Measurements from ENCODE around the gene SLFN12L.
"Not testable (repeated sequence)": the region's sequence is repeated elsewhere in the genome, so short reads cannot be mapped to it uniquely, and the experiment has no call there.

Gene SLFN12L

GRCh38 chr17:35537601-35538141 is at the start of gene SLFN12L:
Gene SLFN12L, minus strand, starts transcription at chr17:35537678. Its CDS starts 15,314 bp downstream, at chr17:35522364.
- peak; percentile 17 for DNase-seq

GRCh38 chr17:35586569-35587073 is 49.1 kb upstream of the SLFN12L start:
- DNase-seq, result no peak

DNA sequence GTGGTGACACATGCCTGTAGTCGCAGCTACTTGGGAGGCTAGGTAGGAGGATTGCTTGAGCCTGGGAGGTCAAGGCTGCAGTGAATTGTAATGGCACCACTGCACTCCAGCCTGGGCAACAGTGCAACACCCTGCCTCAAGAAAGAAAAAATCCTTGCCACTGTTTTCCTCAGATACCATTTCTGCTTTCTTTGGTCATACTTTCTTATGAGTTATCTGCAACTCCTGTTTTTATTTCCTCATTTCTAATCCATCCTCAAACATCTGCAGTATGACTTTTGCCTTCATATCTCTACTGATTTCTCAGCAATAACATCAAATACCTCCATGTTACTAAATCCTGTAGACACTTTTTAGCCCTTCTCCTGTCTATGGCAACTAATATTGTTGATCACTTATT is 46.6 kb upstream of the SLFN12L start:
- no peak for DNase-seq

DNA sequence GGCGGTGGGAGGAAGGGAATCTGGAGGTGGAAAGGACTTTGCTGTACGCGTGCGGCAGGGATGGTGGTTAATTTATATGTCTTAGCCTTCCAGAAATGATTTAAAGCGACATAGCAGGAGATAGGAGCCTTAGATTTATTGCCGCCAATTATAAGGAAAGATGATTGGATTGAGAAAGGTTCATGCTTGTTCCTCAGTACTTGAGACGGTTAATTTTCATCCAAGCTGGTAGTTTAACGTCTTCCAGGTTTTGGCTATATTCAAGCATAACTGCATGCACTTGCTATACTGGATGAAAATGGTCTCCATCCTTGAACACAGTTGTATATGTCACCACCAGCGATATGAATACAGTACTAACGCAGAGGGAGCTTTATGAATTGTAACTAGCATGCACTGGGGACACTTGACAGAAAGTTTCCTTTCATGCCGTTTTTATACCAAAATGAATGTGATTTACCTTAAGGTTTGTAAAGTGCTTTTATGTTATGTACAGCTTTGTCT is 41.5 kb upstream of the SLFN12L start:
- DNase-seq, result no peak

GRCh38 chr17:35578197-35578928 is 40.9 kb upstream of the SLFN12L start, which contains the start of gene PEX12:
Gene PEX12, minus strand, starts transcription at chr17:35578571. Its CDS starts 550 bp downstream, at chr17:35578021.
- DNase-seq, result peak; percentile 88

- DNase-seq, result peak; percentile 9
Measured at GRCh38 chr17:35577830-35578196, 40.3 kb upstream of the SLFN12L start.

DNA sequence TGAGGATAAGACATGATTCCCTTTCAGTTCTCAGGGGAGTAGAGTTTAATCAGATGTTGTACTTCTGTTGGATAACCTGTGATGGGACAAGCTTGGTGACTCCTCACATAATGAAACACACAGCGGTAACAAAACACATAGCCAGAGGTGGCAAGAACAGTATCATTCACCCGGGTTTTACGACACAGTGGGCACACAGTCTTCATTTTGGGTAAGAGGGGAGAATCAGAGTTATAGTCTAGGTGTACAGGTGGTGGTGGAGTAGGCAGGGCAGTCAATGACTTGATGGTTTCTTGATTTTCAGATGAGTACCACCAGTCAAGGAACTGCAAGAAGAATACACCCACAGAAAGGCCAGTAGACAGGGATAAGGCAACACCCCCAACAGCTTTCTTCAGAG is 38.3 kb upstream of the SLFN12L start:
- no peak for DNase-seq

DNA sequence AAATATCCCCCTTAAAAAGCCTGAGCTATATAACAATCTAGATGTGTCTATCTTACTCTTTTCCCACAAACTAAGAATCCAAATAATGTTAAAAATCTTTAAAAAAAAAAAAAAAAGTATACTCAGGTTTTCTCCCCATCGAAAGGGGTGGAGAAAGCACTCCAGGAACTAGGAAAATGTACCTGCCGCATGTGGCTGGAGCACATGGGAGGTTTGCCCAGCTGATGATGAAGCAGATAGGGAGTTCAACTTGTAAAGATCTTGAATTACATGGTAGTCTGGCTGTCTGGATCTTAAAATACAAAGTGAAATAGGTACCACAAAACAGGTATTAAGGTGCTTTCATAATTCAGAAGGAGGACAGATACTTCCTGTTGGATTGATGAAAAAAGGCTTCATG is 31.9 kb upstream of the SLFN12L start:
- no peak for DNase-seq

DNA sequence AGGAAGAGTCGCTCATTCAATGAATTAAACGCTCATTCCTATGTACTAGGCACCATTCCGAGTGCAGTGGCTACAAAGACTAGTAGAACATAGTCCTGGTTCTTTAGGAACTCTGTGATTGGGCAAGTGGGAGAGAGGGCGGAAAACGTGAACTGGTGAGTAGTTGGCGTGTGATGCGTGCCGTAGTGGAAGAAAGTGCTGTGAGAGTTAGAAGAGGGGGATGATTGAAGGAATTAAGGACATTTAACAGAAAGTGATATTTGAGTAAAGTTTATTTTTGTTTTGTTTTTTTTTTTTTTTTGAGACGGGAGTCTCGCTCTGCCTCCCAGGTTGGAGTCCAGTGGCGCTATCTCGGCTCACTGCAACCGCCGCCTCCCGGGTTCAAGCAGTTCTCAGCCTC is 31.1 kb upstream of the SLFN12L start:
- DNase-seq, result peak; percentile 44

- no peak for DNase-seq
Measured at GRCh38 chr17:35566968-35567367, 29.5 kb upstream of the SLFN12L start.

- DNase-seq, result not testable (repeated sequence)
Measured at GRCh38 chr17:35563181-35563580, 25.7 kb upstream of the SLFN12L start.

DNA sequence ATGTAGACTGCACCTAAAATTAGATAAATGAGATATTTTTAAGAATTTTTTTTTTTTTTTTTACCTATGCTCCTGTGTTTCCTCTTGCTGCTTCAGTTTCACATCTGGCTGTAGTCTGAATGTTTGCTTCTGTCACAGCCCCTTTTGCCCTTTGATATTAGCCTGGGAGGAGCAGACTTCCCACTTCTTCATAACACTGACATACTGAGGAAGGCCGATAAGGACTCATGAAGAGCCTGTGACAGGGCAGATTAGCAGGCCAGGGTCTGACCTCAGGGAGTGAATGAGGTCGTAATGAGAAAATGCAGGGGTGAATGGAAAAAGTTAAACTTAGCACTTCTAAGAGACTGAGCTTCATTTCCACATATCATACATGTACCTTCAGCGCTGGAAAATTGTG is 23.2 kb upstream of the SLFN12L start, which contains the start of gene SLFN14:
Gene SLFN14, minus strand, starts transcription at position 117 of the 400 bp plus-strand sequence. CDS start 2,757 bp downstream, outside the sequence.
- DNase-seq, result no peak

DNA sequence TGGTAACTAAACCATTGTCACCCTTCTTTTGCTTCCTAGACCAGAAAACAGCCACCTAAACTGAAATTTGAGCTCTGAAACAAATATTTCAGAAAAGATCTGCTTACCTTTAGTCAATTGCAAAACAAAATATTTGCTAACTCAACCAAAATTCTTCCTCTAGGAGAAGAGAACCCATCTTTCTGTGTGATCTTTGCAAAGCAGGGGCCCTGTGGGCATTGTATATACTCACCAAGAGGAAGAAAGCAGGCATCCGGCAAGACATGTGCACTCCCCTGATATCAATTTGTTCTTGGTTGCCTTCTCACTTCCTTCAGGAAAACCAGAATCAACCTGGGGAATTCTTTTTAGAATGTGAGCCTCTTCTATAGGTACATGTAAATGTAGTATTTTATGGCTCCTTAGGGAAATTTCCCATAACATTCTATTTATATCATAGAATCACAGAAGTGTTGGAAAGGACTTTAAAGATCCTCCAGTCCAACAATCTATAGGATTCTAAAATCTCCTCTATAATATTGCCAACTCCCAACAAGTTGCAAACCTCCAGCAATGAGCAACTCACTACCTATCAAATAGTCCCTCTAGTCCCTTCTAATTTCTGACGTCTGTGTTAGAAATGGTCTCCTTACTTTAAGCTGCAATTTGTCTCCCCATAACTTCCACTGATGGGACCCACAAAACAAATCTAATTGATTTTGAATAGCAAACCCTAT is 22.2 kb upstream of the SLFN12L start:
- no peak for DNase-seq

DNA sequence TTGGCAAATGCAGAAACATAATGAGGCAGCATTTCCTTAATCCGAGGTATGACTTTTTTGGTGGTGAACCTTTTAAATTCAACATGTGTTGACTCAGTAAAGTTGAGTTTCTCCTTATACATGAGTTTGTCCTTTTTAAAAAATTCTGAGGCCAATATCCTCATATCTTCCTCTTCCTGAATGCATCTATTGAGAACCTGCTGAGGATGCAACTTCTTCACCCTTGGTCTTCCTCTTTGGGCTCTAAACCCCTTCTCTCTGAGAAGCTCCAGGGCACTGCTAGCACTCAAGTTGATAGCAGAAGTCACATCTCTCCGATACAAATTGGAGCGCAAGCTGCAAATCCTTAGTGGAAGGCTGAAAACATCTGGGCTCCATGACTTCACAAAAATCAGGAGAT is 19.9 kb upstream of the SLFN12L start:
- no peak for DNase-seq

- peak; percentile 11 for DNase-seq
Measured at GRCh38 chr17:35555691-35556090, 18.2 kb upstream of the SLFN12L start.

DNA sequence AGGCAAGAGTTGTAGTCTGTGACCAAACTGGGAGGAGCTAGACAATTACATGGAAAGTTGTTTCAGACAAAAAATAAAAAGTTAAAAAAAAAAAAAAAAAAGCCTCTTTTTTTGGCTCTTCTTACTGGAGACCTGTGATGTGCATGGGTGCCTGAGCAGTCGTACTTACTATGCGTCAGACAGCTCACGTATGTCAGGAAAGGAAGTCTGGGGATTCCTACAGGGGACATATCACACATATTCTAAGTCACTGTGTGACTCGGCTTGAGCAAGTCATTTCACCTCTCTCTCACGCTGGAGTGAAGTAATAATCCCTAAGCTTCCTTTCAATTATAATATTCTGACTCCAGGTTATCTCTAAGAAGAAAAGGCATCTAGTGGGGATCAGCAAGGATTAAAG is 17.2 kb upstream of the SLFN12L start:
- DNase-seq, result no peak

DNA sequence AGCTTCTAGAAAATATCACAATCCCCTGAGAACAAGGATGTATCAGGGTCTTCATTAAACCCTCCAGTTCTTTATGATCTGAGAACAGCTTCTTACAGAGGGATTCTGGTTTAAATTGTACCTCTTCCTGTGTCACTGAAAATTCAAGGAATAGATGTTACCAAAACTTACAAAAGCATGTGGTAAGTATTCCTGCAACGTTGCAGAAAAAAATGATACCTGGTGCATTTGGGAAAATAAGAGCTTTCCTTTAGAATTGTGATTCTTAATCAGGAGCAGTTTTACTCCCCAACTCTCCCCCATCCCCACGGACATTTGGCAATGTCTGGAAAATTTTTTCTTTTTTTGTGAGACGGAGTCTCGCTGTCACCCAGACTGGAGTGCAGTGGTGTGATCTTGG is 15.8 kb upstream of the SLFN12L start:
- no peak for DNase-seq

DNA sequence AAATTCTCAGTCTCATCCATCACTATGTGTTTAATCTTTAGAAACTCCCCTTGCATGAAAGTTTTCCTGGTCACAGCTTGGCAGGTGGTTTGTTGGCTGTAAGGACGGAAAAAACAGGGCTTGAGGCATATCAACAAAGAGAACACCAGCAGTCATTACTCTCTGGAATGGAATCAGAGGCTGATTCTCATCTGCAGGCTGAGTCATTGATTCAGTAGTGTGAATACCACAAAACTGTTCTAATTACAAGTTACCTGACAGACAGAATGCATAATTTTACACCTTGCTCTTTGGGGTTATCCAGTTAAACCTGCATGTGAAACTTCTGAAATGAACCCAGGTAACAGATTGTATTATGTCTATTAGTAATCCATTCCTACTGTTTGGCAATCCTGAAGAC is 11.5 kb upstream of the SLFN12L start:
- no peak for DNase-seq

- no peak for DNase-seq
Measured at GRCh38 chr17:35548208-35548810, 10.8 kb upstream of the SLFN12L start.

DNA sequence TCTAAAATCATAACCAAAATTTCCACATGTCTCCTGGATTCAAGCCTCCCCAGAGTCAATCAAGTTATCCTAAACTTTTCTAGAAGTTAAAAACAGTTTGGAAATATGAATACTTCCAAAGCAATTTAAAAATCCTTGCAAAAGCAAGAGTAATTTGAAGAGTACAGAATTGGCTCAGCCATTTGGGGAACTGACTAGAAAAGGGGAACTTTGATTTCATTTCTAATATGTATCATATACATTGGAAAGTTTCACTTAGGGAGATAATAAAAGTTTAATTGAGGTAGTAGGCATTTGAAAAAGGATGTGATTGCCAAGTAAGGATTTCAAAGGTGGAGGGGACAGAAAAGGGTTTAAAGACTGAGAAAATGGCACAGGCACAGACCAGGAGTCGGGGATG is 9.0 kb upstream of the SLFN12L start:
- DNase-seq, result no peak

GRCh38 chr17:35545150-35545549 is 7.7 kb upstream of the SLFN12L start:
- DNase-seq, result no peak

GRCh38 chr17:35543856-35544255 is 6.4 kb upstream of the SLFN12L start:
- no peak for DNase-seq

DNA sequence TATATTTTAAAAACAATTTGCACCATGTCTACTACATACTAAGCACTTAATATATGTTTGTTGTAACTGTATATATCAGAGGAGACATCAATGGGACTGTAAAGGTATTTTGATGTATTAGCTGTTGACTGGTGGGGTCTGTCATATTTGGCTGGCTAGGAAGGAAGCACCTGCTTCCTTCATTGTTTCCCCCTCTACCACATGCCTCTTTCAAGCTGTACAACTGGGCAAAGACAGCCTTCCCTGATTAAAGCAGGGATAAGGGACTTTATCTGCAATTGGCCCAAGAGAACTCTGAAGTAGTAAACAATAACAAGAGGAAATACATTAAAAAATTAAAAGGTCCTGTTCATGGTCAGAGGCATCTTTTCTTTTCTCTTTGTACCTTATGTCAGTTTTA is 5.5 kb upstream of the SLFN12L start:
- no peak for DNase-seq

Data from CD4-positive, alpha-beta T cell treated with Interleukin-17A for 4 hours (primary cell).